Keratinocyte (primary cell): Measurements from ENCODE around the gene CSGALNACT2.

ENCODE experiments used
- CTCF ChIP-seq, 3 experiments: IDR thresholded peaks in 1 of 3; conservative IDR thresholded peaks in 1 of 3; optimal IDR thresholded peaks in 1 of 3; 2 replicates in 2 of 3; 3 replicates in 1 of 3; pipeline versions ENCODE3 to v1.5.1; 2011; ENCODE audit warnings: low read length in 3 of 3, mild to moderate bottlenecking in 3 of 3, moderate library complexity in 2 of 3, control low read depth in 1 of 3, inconsistent platforms in 1 of 3; ENCODE audit not compliant: insufficient read depth in 2 of 3; ENCODE audit errors: extremely low read depth in 1 of 3
- EZH2 ChIP-seq: IDR thresholded peaks from one replicate; pipeline ENCODE4 v1.6.1; 2012; ENCODE audit warnings: inconsistent platforms, mild to moderate bottlenecking, low read length, moderate library complexity

- TF ChIP-seq CTCF (optimal IDR thresholded peaks at IDR 0.05 in 1 of 3, IDR thresholded peaks at IDR 0.05 in 1 of 3, conservative IDR thresholded peaks at IDR 0.05 in 1 of 3; ENCODE audit: extremely low read depth in 1 of 3, insufficient read depth in 2 of 3, low read length in 3 of 3) (no peak), EZH2 (no peak)
Measured at GRCh38 chr10:43199088-43199683, 60.9 kb downstream of the CSGALNACT2 start.
